Gastrocnemius medialis (tissue), 4 donors: ENCODE data around the gene UPF1. TPM values are rescaled to one million over a fixed set of nuclear protein-coding genes. Genes with fewer than 3 reads are reported as not detected.

Experiments used
- ATAC-seq, 2 donors: fragments of 150-250 bp; one replicate each; pipeline ENCODE4 v1.9.1; 2016
- DNase-seq, 2 donors: peaks; one replicate each; pipeline ENCODE4 v3.0.0-alpha.2; 2019
- H3K27ac ChIP-seq, 4 donors: fragments of 200-600 bp; sonication (generic); 1 replicate in 1 of 4; 2 replicates in 3 of 4; pipeline ENCODE4 v1.5.1; 2016 to 2018; ENCODE audit warnings: mild to moderate bottlenecking in 2 of 4, moderate library complexity in 1 of 4
- H3K27me3 ChIP-seq, 3 donors: fragments of 200-600 bp; sonication (generic) in 2 of 3; 1 replicate in 1 of 3; 2 replicates in 2 of 3; pipeline versions ENCODE4 v1.5.1 to v1.6.0; 2016 to 2019; ENCODE audit warnings: mild to moderate bottlenecking in 1 of 3, moderate library complexity in 1 of 3
- H3K36me3 ChIP-seq, 2 donors: fragments of 200-600 bp; sonication (generic) in 1 of 2; one replicate each; pipeline ENCODE4 v1.5.1; 2017 to 2018
- H3K4me1 ChIP-seq, 2 donors: fragments of 200-600 bp; sonication (generic) in 1 of 2; one replicate each; pipeline ENCODE4 v1.5.1; 2016 to 2017; ENCODE audit warnings: mild to moderate bottlenecking in 2 of 2
- H3K4me3 ChIP-seq, 4 donors: fragments of 200-600 bp; sonication (generic) in 3 of 4; 1 replicate in 1 of 4; 2 replicates in 3 of 4; pipeline ENCODE4 v1.5.1; 2016 to 2019; ENCODE audit warnings: mild to moderate bottlenecking in 2 of 4
- H3K9me3 ChIP-seq, 3 donors: fragments of 200-600 bp; sonication (generic) in 2 of 3; 1 replicate in 1 of 3; 2 replicates in 2 of 3; pipeline ENCODE4 v1.5.1; 2016 to 2019
- CTCF ChIP-seq, 5 experiments: fragments of 450-650 bp in 3 of 5; fragments of 200-600 bp in 2 of 5; sonication (generic) in 2 of 5; IDR thresholded peaks in 4 of 5; conservative IDR thresholded peaks in 1 of 5; 1 replicate in 4 of 5; 2 replicates in 1 of 5; pipeline ENCODE4 v1.5.1; 2016 to 2019; ENCODE audit warnings: antibody characterized with exemption in 5 of 5, mild to moderate bottlenecking in 3 of 5, moderate library complexity in 3 of 5
- POLR2A ChIP-seq, 2 donors: fragments of 450-650 bp; IDR thresholded peaks; one replicate each; pipeline ENCODE4 v1.6.1; 2017; ENCODE audit warnings: antibody characterized with exemption in 2 of 2, mild to moderate bottlenecking in 2 of 2, moderate library complexity in 2 of 2
- in situ Hi-C, 4 donors: fragments of 200-750 bp; cut with MboI; loops; one replicate each; pipeline versions ENCODE4 v1.15.0 to v1.8.0; 2017; ENCODE audit warnings: low sequenced_read_pairs in 4 of 4
- intact Hi-C: fragments of 100-400 bp; cut with DNase I; formaldehyde crosslinking; loops from one replicate; pipeline ENCODE4 v1.15.1; 2023; ENCODE audit warnings: low total_unique reads
- total RNA-seq, 4 donors: library from RNA; depleted of rRNA; stranded (reverse); fragments of >200 nt; gene quantifications; one replicate each; pipeline versions ENCODE4 v1.1.0 to v1.2.3, GENCODE V29; 2016

UPF1 gene
- total RNA-seq, 4 donors from 2014 or later, result 26.0 to 64.9 (median 46.4) TPM

GRCh38 chr19:18800636-18801035 is 31.1 kb upstream of the UPF1 start:
- ATAC-seq (no peak), DNase-seq (no peak)
- intact Hi-C loops, result no loop called here
- TF ChIP-seq CTCF (IDR thresholded peaks at IDR 0.05 in 4 of 5, conservative IDR thresholded peaks at IDR 0.05 in 1 of 5), result no peak
- no peak for TF ChIP-seq POLR2A (IDR thresholded peaks at IDR 0.05)
- in situ Hi-C loops, result no loop called here
- no peaks in the 10 kb centered on the region for H3K4me1 ChIP-seq
- no peaks in the 10 kb centered on the region for H3K9me3 ChIP-seq
- no peaks in the 10 kb centered on the region for H3K36me3 ChIP-seq
- no peak overlapping the region for H3K27ac ChIP-seq
- H3K4me3 ChIP-seq, result no peak overlapping the region
- peaks cover 10 to 26% (median 16%) of the 10 kb centered on the region in 3 donors for H3K27me3 ChIP-seq

GRCh38 chr19:18802354-18802753 is 29.4 kb upstream of the UPF1 start:
- ATAC-seq (no peak), DNase-seq (no peak)
- intact Hi-C loops (no loop called here), in situ Hi-C loops (no loop called here)
- H3K9me3 ChIP-seq, result no peaks in the 10 kb centered on the region
- H3K27me3 ChIP-seq, result peaks cover 0 to 17% (median 7%) of the 10 kb centered on the region in 3 donors
- no peak overlapping the region for H3K4me3 ChIP-seq
- H3K4me1 ChIP-seq, result no peaks in the 10 kb centered on the region
- H3K36me3 ChIP-seq, result no peaks in the 10 kb centered on the region
- H3K27ac ChIP-seq, result no peak overlapping the region
- no peak for TF ChIP-seq CTCF (IDR thresholded peaks at IDR 0.05 in 4 of 5, conservative IDR thresholded peaks at IDR 0.05 in 1 of 5)
- TF ChIP-seq POLR2A (IDR thresholded peaks at IDR 0.05), result no peak

GRCh38 chr19:18803550-18804138 is 28.1 kb upstream of the UPF1 start:
- intact Hi-C loops, result no loop called here

GRCh38 chr19:18804139-18804601 is 27.6 kb upstream of the UPF1 start:
- no peak for TF ChIP-seq CTCF (IDR thresholded peaks at IDR 0.05 in 4 of 5, conservative IDR thresholded peaks at IDR 0.05 in 1 of 5)
- no peak for TF ChIP-seq POLR2A (IDR thresholded peaks at IDR 0.05)
- Histone ChIP-seq H3K4me3 (no peak overlapping the region), H3K9me3 (no peaks in the 10 kb centered on the region), H3K27me3 (peaks cover 0 to 6% (median 0%) of the 10 kb centered on the region in 3 donors), H3K36me3 (no peaks in the 10 kb centered on the region), H3K4me1 (peaks cover 5 to 6% of the 10 kb centered on the region in 2 donors), H3K27ac (no peak overlapping the region)
- no peak for ATAC-seq
- intact Hi-C loops (no loop called here), in situ Hi-C loops (no loop called here)
- DNase-seq, result no peak

More at GRCh38 chr19:18803550-18804138, 28.1 kb upstream of the UPF1 start:
- Histone ChIP-seq H3K27ac (no peak overlapping the region), H3K4me1 (peaks cover 0 to 1% of the 10 kb centered on the region in 2 donors), H3K27me3 (peaks cover 0 to 9% (median 0%) of the 10 kb centered on the region in 3 donors), H3K4me3 (no peak overlapping the region), H3K9me3 (no peaks in the 10 kb centered on the region), H3K36me3 (no peaks in the 10 kb centered on the region)
- no peak for TF ChIP-seq POLR2A (IDR thresholded peaks at IDR 0.05)
- no peak for TF ChIP-seq CTCF (IDR thresholded peaks at IDR 0.05 in 4 of 5, conservative IDR thresholded peaks at IDR 0.05 in 1 of 5)
- ATAC-seq (no peak), DNase-seq (no peak)
- in situ Hi-C loops, result no loop called here
